Keratinocyte (primary cell): Measurements from ENCODE around the gene SLAIN1. TPM values are rescaled to one million over a fixed set of nuclear protein-coding genes. Genes with fewer than 3 reads are reported as not detected.

ENCODE experiments used
- DNase-seq: peaks from one replicate; pipeline ENCODE4 v3.0.0-alpha.2; 2011; ENCODE audit warnings: low read depth, missing footprints, low spot score
- FAIRE-seq: peaks from 2 replicates; lab custom pipeline; 2011; peaks lifted over from hg19 to GRCh38; lab: Jason Lieb, UNC
- H2AFZ ChIP-seq: 2 replicates; pipeline ENCODE4 v1.6.0; 2012; ENCODE audit warnings: low read length, control low read depth, inconsistent platforms; ENCODE audit not compliant: control insufficient read depth
- H3K27ac ChIP-seq: 2 replicates; pipeline ENCODE4 v1.5.1; 2011; ENCODE audit warnings: low read length; ENCODE audit not compliant: control insufficient read depth, insufficient read depth
- H3K27me3 ChIP-seq: 3 replicates; pipeline ENCODE4 v1.6.0; 2011; ENCODE audit warnings: low read length; ENCODE audit not compliant: control insufficient read depth, insufficient read depth; ENCODE audit errors: extremely low read depth
- H3K36me3 ChIP-seq, 2 experiments: 2 replicates in 1 of 2; 3 replicates in 1 of 2; pipeline ENCODE4 v1.5.1; 2011; ENCODE audit warnings: low read length in 2 of 2, mild to moderate bottlenecking in 1 of 2; ENCODE audit not compliant: control insufficient read depth in 2 of 2, insufficient read depth in 2 of 2; ENCODE audit errors: extremely low read depth in 1 of 2
- H3K4me1 ChIP-seq: 3 replicates; pipeline ENCODE4 v1.5.1; 2011; ENCODE audit warnings: low read length; ENCODE audit not compliant: control insufficient read depth, insufficient read depth; ENCODE audit errors: extremely low read depth
- H3K4me2 ChIP-seq: 3 replicates; pipeline ENCODE4 v1.6.0; 2011; ENCODE audit warnings: low read depth, low read length; ENCODE audit not compliant: control insufficient read depth, insufficient read depth; ENCODE audit errors: extremely low read depth
- H3K4me3 ChIP-seq, 3 experiments: fragments of 200-600 bp in 1 of 3; sonication (generic) in 1 of 3; 2 replicates in 2 of 3; 3 replicates in 1 of 3; pipeline ENCODE4 v1.5.1; 2011 to 2016; ENCODE audit warnings: low read length in 3 of 3, mild to moderate bottlenecking in 3 of 3, control low read depth in 2 of 3, inconsistent platforms in 1 of 3, low read depth in 1 of 3, mixed read lengths in 1 of 3, mixed run types in 1 of 3, moderate library complexity in 1 of 3; ENCODE audit not compliant: control insufficient read depth in 2 of 3, insufficient read depth in 2 of 3; ENCODE audit errors: extremely low read depth in 1 of 3
- H3K79me2 ChIP-seq: 2 replicates; pipeline ENCODE4 v1.6.0; 2012; ENCODE audit warnings: low read length; ENCODE audit not compliant: control insufficient read depth, insufficient read depth
- H3K9ac ChIP-seq: 3 replicates; pipeline ENCODE4 v1.6.0; 2011; ENCODE audit warnings: low read length; ENCODE audit not compliant: control insufficient read depth, insufficient read depth; ENCODE audit errors: extremely low read depth
- H3K9me1 ChIP-seq: 3 replicates; pipeline ENCODE4 v1.6.0; 2011; ENCODE audit warnings: low read length; ENCODE audit not compliant: control insufficient read depth, insufficient read depth; ENCODE audit errors: extremely low read depth
- H3K9me3 ChIP-seq: 2 replicates; pipeline ENCODE4 v1.5.1; 2012; ENCODE audit warnings: low read depth, low read length; ENCODE audit not compliant: control insufficient read depth
- H4K20me1 ChIP-seq: 3 replicates; pipeline ENCODE4 v1.6.0; 2011; ENCODE audit warnings: low read length; ENCODE audit not compliant: control insufficient read depth, insufficient read depth; ENCODE audit errors: extremely low read depth
- EZH2 ChIP-seq: IDR thresholded peaks from one replicate; pipeline ENCODE4 v1.6.1; 2012; ENCODE audit warnings: inconsistent platforms, mild to moderate bottlenecking, low read length, moderate library complexity
- dilution Hi-C: fragments of 300-500 bp; cut with MboI; formaldehyde crosslinking; loops from one replicate; pipeline ENCODE4 v1.7.0; 2020; ENCODE audit warnings: low sequenced_read_pairs; ENCODE audit not compliant: extremely low pct_ligation_motif_present
- polyA plus RNA-seq, 5 experiments: library from polyadenylated mRNA; depleted of rRNA in 3 of 5; stranded (reverse) in 3 of 5; stranded (forward) in 1 of 5; unstranded in 1 of 5; fragments of >200 nt; gene quantifications; 1 replicate in 1 of 5; 2 replicates in 3 of 5; 3 replicates in 1 of 5; pipeline versions ENCODE4 v1.2.1 to v1.2.3, GENCODE V29; 2011 to 2012; ENCODE audit warnings: missing spikeins in 2 of 5, low read depth in 1 of 5, low replicate concordance in 1 of 5
- TF ChIP-seq, protein P1 (sequence below), 3 experiments: IDR thresholded peaks in 1 of 3; conservative IDR thresholded peaks in 1 of 3; optimal IDR thresholded peaks in 1 of 3; 2 replicates in 2 of 3; 3 replicates in 1 of 3; pipeline versions ENCODE3 to v1.5.1; 2011; ENCODE audit warnings: low read length in 3 of 3, mild to moderate bottlenecking in 3 of 3, moderate library complexity in 2 of 3, control low read depth in 1 of 3, inconsistent platforms in 1 of 3; ENCODE audit not compliant: insufficient read depth in 2 of 3; ENCODE audit errors: extremely low read depth in 1 of 3

Gene SLAIN1
- polyA plus RNA-seq, 1 donor (not counting 4 experiments of a cell fraction or from before 2014, with no cell fraction given), result not detected

DNA sequence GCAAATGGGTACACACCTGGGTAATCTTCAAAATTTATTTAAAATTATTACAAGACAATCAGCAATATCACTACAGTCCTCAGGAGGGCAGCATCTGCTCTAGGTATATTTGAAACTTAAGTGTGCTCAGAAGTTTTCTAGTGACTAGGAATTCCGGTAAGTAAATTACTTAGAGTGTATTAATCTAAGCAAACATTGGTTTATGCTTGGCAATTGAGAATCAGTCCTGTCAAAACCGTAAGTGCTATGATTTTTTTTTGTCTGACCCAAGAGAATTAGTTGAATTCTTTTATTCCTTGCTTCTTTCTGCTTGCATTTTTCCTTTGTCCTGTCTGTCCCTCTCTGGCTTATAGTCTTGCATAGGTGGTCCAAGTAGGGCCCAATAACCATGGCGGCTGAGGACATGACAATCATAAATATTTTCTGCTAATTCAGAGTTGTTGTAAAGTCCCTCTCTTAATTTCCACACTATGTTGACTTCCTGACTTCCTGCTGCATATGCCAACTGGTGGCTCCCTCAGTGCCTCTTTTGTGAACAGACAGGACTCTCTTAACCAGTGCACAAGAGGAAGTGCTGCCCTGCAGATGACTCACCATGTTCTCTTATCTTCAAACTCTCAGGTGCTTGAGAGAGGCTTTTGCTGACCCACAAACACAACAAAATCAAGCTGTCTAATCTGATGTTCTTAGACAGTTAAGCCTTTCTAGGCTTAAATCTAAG, 82.2 kb downstream of the SLAIN1 start:
- Histone ChIP-seq H2AFZ (no peak overlapping the region), H3K9me3 (no peaks in the 10 kb centered on the region), H3K79me2 (no peaks in the 10 kb centered on the region), H3K27ac (no peak overlapping the region), H3K4me1 (no peaks in the 10 kb centered on the region), H3K27me3 (no peaks in the 10 kb centered on the region), H3K9ac (no peak overlapping the region), H3K9me1 (no peaks in the 10 kb centered on the region), H4K20me1 (no peaks in the 10 kb centered on the region), H3K36me3 (no peaks in the 10 kb centered on the region), H3K4me3 (no peak overlapping the region), H3K4me2 (no peak overlapping the region)
- dilution Hi-C loops, result loop anchor here (25.0 kb wide), 1 partner anchor 308 kb away; no protein-coding TSS in a partner anchor
- no peak for TF ChIP-seq EZH2
- TF ChIP-seq, protein P1, sequence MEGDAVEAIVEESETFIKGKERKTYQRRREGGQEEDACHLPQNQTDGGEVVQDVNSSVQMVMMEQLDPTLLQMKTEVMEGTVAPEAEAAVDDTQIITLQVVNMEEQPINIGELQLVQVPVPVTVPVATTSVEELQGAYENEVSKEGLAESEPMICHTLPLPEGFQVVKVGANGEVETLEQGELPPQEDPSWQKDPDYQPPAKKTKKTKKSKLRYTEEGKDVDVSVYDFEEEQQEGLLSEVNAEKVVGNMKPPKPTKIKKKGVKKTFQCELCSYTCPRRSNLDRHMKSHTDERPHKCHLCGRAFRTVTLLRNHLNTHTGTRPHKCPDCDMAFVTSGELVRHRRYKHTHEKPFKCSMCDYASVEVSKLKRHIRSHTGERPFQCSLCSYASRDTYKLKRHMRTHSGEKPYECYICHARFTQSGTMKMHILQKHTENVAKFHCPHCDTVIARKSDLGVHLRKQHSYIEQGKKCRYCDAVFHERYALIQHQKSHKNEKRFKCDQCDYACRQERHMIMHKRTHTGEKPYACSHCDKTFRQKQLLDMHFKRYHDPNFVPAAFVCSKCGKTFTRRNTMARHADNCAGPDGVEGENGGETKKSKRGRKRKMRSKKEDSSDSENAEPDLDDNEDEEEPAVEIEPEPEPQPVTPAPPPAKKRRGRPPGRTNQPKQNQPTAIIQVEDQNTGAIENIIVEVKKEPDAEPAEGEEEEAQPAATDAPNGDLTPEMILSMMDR (optimal IDR thresholded peaks at IDR 0.05 in 1 of 3, IDR thresholded peaks at IDR 0.05 in 1 of 3, conservative IDR thresholded peaks at IDR 0.05 in 1 of 3; ENCODE audit: extremely low read depth in 1 of 3, insufficient read depth in 2 of 3, low read length in 3 of 3), result peak in 2 of 3 experiments; percentile 36 to 40
- peak; percentile 9 for DNase-seq
- FAIRE-seq, result no peak

DNA sequence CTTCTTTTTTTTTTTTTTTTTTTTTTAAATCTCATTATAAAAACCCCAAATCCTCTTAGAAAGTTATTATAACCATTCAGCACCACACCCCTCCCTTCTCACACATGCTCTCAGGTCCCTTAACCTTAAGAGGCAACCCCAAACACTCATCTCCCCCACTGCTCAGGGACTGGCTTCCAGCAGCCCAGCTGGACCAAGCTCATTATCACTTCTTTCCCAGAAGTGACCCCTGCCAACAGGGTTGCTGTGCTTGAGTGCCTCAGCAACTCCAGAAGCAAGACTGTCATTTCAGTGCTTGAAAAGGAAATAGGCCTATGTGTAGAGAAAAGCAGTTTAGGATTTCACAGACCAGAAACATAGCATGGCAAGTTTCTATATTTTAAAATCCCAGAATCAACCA, 84.3 kb downstream of the SLAIN1 start:
- FAIRE-seq (no peak), DNase-seq (no peak)
- no peak overlapping the region for H3K4me2 ChIP-seq
- H3K79me2 ChIP-seq, result no peaks in the 10 kb centered on the region
- dilution Hi-C loops, result loop anchor here (25.0 kb wide), 1 partner anchor 305 kb away; no protein-coding TSS in a partner anchor
- no peaks in the 10 kb centered on the region for H3K4me1 ChIP-seq
- H3K27me3 ChIP-seq, result no peaks in the 10 kb centered on the region
- H3K27ac ChIP-seq, result no peak overlapping the region
- H2AFZ ChIP-seq, result no peak overlapping the region
- no peaks in the 10 kb centered on the region for H3K36me3 ChIP-seq
- H3K4me3 ChIP-seq, result no peak overlapping the region
- H3K9ac ChIP-seq, result no peak overlapping the region
- TF ChIP-seq, protein P1 (optimal IDR thresholded peaks at IDR 0.05 in 1 of 3, IDR thresholded peaks at IDR 0.05 in 1 of 3, conservative IDR thresholded peaks at IDR 0.05 in 1 of 3; ENCODE audit: extremely low read depth in 1 of 3, insufficient read depth in 2 of 3, low read length in 3 of 3), result no peak
- no peak for TF ChIP-seq EZH2
- H4K20me1 ChIP-seq, result no peaks in the 10 kb centered on the region
- no peaks in the 10 kb centered on the region for H3K9me1 ChIP-seq
- no peaks in the 10 kb centered on the region for H3K9me3 ChIP-seq
